Uterus (tissue), 2 donors: Measurements from ENCODE around the gene ZDBF2.

ENCODE experiments used
- POLR2A ChIP-seq, 2 donors: fragments of 450-650 bp; IDR thresholded peaks; one replicate each; pipeline ENCODE4 v1.6.1; 2016; ENCODE audit warnings: antibody characterized with exemption in 2 of 2, mild to moderate bottlenecking in 1 of 2, moderate library complexity in 1 of 2
- TF ChIP-seq, protein P1 (sequence below), 4 experiments: fragments of 200-600 bp in 2 of 4; fragments of 450-650 bp in 2 of 4; sonication (generic) in 2 of 4; IDR thresholded peaks; one replicate each; pipeline ENCODE4 v1.5.1; 2016 to 2019; ENCODE audit warnings: antibody characterized with exemption in 4 of 4, mild to moderate bottlenecking in 2 of 4, moderate library complexity in 1 of 4

DNA sequence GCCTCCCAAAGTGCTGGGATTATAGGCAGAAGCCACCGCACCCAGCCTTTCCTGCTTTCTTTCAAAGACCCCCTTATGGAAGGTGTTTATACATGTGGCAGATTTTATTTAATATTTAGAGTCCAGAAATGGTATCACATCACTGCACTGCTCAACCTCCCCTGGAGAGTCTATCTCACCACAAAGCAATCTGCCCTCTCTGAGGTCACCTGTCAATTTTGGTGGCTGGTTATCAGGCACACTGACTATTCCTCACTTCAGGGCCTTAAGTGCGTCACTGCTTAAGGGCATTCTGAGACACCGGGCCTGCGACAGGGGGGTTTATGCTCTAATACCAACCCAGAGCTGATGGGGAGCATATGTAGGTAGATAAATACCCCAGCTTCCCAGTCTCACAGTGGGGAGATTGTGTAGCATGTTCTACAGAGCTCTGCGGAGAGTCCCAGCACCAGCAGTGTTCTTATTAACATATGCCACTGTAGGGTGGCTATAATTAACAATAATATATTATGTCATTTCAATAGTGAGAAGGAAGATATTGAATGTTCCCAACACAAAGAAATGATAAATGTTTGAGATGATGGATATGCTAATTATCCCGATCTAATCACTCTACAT is 42.7 kb upstream of the ZDBF2 start:
- TF ChIP-seq, protein P1, sequence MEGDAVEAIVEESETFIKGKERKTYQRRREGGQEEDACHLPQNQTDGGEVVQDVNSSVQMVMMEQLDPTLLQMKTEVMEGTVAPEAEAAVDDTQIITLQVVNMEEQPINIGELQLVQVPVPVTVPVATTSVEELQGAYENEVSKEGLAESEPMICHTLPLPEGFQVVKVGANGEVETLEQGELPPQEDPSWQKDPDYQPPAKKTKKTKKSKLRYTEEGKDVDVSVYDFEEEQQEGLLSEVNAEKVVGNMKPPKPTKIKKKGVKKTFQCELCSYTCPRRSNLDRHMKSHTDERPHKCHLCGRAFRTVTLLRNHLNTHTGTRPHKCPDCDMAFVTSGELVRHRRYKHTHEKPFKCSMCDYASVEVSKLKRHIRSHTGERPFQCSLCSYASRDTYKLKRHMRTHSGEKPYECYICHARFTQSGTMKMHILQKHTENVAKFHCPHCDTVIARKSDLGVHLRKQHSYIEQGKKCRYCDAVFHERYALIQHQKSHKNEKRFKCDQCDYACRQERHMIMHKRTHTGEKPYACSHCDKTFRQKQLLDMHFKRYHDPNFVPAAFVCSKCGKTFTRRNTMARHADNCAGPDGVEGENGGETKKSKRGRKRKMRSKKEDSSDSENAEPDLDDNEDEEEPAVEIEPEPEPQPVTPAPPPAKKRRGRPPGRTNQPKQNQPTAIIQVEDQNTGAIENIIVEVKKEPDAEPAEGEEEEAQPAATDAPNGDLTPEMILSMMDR (IDR thresholded peaks at IDR 0.05) = no peak
- TF ChIP-seq POLR2A (IDR thresholded peaks at IDR 0.05) = no peak
